Measurements from ENCODE around the gene TMEM63A.
"Not testable (repeated sequence)": the region's sequence is repeated elsewhere in the genome, so short reads cannot be mapped to it uniquely, and the experiment has no call there.

DNA sequence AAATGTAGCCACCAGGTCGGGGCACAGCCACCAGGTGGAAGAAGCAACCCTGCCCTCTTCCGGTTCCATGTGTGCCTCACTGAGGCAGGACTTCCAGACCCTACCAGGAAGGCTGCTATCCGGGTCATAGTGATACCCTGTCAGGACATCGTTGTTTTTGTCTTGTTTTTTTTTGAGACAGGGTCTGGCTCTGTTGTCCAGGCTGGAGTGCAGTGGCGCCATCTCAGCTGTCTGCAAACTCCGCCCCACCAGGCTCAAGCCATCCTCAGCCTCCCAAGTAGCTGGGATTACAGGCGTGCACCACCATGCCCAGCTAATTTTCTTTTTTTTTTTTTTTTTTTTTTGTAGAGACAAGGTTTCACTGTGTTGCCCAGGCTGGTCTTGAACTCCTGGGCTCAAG is 67.1 kb downstream of the TMEM63A start:
- TF ChIP-seq, protein P1, sequence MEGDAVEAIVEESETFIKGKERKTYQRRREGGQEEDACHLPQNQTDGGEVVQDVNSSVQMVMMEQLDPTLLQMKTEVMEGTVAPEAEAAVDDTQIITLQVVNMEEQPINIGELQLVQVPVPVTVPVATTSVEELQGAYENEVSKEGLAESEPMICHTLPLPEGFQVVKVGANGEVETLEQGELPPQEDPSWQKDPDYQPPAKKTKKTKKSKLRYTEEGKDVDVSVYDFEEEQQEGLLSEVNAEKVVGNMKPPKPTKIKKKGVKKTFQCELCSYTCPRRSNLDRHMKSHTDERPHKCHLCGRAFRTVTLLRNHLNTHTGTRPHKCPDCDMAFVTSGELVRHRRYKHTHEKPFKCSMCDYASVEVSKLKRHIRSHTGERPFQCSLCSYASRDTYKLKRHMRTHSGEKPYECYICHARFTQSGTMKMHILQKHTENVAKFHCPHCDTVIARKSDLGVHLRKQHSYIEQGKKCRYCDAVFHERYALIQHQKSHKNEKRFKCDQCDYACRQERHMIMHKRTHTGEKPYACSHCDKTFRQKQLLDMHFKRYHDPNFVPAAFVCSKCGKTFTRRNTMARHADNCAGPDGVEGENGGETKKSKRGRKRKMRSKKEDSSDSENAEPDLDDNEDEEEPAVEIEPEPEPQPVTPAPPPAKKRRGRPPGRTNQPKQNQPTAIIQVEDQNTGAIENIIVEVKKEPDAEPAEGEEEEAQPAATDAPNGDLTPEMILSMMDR (conservative IDR thresholded peaks at IDR 0.05 in 1 of 2, IDR thresholded peaks at IDR 0.05 in 1 of 2; ENCODE audit: low read depth in 1 of 2, low read length in 2 of 2): not testable (repeated sequence)
- TF ChIP-seq EZH2 (IDR thresholded peaks at IDR 0.05; ENCODE audit: low read length, missing control alignments): not testable (repeated sequence)

Measured in fibroblast of lung (primary cell).